H54 (cell line): ENCODE data around the gene CTIF.

Source experiments
- DNase-seq: peaks from one replicate; pipeline ENCODE4 v3.0.0; 2011; ENCODE audit warnings: low spot score, mixed read lengths; ENCODE audit not compliant: insufficient read length
- FAIRE-seq: peaks from 3 replicates; lab custom pipeline; 2011; peaks lifted over from hg19 to GRCh38; lab: Jason Lieb, UNC
- POLR2A ChIP-seq: IDR thresholded peaks from 2 replicates; pipeline ENCODE4 v1.6.1; 2011; ENCODE audit warnings: low read depth, mild to moderate bottlenecking, low read length

The CTIF gene

DNA sequence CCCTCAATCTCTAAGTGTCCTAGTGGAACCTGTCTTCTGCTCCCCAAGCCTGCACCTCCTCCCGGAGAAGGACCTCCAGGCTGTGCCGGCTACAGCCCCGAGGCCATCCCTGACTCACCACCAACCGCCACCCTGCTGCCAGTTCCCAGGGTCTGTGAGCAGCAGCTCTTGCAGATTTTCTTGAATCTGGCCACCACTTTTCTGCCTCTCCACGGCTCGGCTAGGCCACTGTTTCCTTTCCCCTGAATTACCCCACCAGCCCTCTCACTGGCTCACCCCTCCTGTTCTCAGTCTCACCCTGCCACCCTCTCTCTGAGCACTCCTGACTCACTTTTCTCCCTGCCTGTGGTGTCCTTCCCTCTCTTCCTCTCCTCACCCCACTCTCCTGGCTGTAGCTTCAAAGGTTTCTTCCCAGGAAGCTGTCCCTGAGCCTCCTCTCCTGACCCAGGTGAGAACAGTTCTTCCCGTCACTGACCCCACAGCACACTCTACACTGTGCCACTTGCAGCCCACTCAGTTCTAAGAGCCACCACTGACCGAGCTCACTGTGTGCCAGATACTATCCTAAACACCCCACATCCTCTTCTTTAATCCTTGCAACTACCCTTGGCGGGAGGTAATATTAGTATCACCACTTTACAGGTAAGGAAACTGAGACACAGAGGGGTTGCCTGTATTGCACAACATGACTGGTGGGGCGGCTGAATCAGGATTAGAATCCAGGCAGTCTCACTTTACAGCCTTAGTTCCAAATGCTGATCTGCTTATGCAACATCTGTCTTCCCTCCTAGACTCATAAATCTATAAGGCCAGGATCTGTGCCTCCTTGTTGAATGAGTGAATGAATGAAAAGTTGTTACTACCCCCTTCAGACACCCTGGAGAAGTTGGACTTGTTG lies 300.3 kb downstream of the CTIF start:
- FAIRE-seq (no peak), DNase-seq (peak; percentile 68)
- no peak for TF ChIP-seq POLR2A

DNA sequence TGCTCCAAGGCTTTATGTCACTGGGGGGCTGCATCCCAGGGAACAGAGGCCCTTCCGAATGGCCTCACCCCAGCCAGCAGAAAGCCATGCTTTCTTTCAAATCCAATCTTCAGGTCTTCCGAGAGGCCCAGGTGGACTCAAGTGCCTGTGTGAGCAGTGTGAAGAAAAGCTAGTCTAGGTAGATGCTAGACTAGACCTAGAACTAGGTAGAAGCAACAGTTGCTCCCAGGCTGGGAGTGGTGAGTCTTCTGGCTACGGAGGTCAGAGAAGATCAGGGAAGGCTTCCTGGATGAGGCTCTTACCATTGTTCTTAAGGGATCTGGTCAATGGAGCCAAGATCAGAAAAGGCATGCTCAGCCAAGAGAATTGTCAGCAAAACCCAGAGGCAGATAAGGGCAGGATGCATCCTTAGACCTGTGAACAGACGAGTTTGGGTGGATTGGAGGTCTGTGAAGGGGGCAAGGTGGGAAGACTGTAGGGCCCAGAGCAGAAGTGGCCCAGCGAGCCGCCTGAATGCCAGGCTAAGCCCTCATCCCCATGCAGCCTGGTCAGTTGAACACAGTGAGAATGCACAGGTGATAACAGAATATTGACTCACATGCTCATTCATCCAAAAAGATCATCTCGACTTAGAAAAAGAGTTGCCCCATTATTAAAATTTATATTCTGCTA lies 301.1 kb downstream of the CTIF start:
- TF ChIP-seq POLR2A: no peak
- FAIRE-seq: no peak
- DNase-seq: no peak

DNA sequence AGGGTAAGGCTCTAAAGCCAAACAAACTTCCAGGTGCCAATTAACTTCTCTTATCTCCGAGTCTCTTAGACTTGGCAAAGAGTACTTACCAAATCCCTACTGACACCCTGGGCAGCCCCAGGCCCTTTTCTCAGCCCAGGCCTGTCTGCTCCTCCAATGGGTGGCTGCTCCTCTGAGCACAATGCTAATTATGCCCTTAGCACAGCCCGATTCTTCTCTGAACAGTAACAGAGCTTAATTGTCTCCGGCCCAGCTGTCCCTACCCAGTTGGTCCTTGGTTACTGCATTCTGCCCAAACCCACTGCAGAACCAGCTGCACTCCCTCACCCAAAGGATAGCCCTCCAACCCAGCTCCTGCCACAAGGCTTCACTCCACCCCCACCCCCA lies 301.7 kb downstream of the CTIF start:
- DNase-seq (no peak), FAIRE-seq (no peak)
- no peak for TF ChIP-seq POLR2A

DNA sequence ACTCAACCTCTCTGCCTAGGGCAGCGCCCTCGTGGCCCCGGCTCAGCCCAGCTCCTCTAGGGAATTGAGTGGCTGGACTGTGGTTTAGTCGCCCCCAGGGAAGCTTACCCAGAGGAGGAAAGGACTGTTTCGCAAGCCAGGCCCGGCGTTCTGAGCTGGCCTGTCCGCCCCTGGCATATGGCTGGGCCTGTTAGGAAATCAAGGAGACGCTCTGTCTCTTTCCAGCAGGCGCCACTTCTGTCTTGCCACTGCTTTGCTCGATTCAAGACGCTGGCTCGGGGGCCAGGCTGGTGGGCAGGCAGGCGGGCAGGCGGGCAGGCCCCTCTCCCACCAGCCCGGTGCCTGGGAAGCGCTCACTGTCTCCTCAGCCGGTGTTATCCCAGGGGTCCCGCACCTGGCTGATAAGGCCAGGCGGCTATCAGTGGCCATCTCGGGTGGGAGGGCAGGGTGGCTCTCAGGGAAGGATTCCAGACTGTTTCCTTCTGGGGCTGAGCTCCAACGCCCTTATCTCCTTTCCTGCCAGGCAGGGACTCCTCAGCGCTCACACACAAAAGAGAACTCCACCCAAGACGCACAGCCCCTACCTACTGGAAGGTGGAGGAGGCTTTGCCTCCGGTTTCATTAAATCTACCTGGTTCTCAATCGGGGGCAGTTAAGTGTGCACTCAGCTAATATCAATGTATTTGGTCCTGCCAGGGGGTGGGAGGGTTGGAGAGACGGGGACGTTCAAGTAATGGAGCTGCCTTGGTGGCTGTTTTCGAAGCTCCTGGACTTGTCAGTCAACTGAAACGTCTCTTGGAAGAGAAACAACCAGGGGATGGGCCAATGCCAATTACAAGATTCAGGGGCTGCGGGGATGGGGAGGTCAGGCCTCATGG lies 302.8 kb downstream of the CTIF start:
- DNase-seq: no peak
- no peak for TF ChIP-seq POLR2A
- FAIRE-seq: no peak

DNA sequence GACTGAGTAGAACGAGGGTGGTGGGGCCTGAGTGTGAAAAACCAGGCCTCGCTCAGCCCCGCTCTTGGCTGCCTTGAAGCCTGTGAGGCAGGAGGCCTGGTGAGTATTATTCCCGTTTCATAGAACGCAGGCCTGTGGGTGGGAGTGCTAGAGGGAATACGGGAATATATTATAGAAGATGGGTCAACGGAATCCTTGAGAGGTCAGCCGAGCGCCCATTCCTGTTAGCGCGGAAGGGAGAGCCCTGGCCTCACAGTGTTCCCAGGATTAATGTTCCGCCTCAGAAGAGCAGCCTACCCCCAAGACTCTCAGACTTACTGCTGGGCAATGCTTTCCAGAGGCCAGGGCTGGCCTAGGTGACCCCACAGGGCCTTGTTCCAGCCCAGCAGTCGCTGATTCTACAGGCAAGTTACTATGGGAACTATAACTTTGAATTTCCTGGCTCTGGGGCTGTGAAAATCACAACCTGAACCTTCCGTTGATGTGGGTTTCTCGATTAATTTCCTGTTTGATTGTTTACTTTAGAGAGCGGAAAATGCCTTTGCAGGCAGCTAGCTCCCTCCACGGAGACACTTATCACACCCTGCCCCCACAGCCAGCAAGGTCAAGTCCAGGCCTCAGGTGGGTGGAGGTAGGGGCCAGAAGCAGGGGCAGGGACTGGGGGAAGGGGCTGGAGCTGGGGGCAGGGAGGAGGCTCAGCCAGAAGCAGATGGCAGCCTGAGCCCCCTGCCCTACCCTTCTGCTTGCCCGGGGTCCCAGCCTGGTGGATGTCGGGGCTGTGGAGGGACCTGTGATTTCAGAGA lies 303.6 kb downstream of the CTIF start:
- DNase-seq (no peak), FAIRE-seq (no peak)
- no peak for TF ChIP-seq POLR2A

GRCh38 chr18:48843162-48843561 lies 304.3 kb downstream of the CTIF start:
- no peak for TF ChIP-seq POLR2A
- DNase-seq: no peak

GRCh38 chr18:48843596-48843995 lies 304.8 kb downstream of the CTIF start:
- no peak for TF ChIP-seq POLR2A
- FAIRE-seq: no peak
- DNase-seq: no peak

More at GRCh38 chr18:48843162-48843561, 304.3 kb downstream of the CTIF start:
- no peak for FAIRE-seq

DNA sequence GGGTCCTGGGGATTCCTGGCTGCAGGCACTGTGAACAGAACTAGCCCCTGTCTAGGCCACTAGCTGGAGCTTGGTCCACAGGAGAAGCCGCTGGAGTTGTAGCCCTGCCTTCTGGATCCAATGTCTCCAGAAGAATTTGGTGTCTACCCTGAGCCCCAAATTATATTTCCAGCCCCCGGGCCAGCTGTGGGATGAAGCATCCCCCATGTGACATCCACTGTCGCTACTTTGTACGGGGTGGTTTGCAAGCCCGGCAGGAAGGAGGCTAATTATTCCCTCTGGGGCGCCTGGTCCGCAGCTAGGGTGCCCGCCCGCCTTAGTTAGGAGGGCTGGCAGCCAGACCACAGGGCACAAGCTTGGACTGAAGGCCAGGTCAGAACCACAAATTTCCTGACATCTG lies 305.4 kb downstream of the CTIF start:
- no peak for FAIRE-seq
- no peak for DNase-seq
- no peak for TF ChIP-seq POLR2A

GRCh38 chr18:48845174-48845573 lies 306.3 kb downstream of the CTIF start:
- DNase-seq (no peak), FAIRE-seq (no peak)
- TF ChIP-seq POLR2A: no peak

- no peak for DNase-seq
- FAIRE-seq: no peak
- no peak for TF ChIP-seq POLR2A
Measured at GRCh38 chr18:48846423-48846932, 307.6 kb downstream of the CTIF start.

DNA sequence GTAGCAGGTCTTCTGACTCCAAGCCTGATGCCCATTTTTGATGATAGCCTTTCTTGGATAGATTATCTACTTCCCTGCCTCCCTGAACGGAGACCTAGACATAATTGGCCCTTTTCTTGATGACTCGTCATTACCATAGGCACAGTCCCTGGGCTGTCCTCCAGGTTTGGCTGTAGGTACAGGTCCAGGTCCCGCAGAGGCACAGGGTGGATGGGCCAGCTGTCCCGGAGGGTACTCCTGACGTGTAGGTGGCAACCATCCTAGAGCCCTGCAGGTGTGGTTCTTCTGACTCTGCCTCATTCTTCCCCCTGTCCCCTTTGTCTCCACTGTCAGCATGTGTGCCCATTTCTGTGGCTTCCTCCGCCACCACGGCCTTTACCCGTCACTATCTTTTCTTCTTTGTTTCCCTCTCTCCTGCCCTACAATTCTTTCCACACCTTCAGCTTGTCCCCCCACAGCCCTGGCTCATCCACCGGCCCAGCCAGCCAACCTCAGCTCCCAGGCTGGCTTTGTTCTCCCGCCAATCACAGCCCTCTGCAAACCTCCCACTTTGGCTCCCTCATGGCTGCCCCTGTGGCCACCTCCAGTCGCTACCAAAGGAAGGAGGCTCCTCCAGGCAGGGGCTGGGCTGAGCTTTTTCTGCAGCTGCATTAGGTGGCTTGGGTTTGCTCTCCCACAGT lies 309.1 kb downstream of the CTIF start:
- FAIRE-seq: no peak
- no peak for DNase-seq
- no peak for TF ChIP-seq POLR2A

DNA sequence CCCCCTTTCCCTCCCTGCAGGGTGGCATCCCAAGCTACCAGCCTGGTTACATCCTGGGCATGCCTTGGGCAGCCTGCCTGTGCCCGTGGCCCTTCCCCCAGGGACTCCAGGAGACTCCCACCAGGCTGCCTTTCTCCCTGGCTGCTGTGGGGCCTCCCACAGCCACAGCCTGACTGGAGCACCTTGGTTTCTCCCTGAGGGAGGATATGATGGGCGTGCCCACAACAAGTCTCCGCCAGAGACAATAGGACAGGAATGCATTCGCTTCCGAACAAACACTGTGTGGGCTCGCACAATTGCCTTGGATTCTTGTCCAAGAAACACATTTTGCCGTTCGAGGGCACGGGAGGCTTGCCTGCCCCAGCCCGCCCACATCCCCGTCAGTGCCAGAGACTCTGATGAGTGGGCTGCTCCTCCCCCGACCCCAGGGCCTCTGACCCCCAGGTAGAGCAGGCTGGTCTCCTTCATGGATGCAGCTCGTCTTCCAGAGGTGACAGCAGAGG lies 309.9 kb downstream of the CTIF start:
- TF ChIP-seq POLR2A: no peak
- FAIRE-seq: no peak
- no peak for DNase-seq
